Measurements from ENCODE around the gene RAD17.

Gene RAD17

DNA sequence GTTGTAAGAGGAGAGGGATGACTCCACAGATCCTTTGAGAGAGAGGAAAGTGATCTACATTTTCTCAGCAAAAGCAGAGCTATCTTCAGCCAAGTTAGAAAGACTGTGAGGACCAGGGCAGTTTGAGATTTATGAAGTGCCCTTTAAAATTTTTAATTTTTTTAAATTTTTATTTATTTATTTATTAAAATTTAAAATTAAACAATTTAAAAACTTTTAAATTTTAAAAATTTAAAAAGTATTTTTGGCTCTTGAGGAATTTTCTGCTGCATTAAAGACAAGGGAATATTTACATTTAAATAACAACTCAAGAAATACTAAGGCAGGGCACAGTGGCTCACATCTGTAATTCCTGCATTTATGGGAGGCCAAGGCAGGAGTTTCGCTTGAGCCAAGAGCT is 92.6 kb downstream of the RAD17 start:
- DNase-seq: no peak
